Germinal center (tissue), 1 donor: Measurements from ENCODE around the gene SLC9C1.
A peak's percentile ranks its signal among the peaks of the same experiment; 100 is the strongest.

Experiments used
- DNase-seq: peaks from one replicate; pipeline ENCODE4 v3.0.0; 2012; ENCODE audit warnings: mixed read lengths, low spot score

Gene SLC9C1

GRCh38 chr3:112109322-112109721, 184.7 kb downstream of the SLC9C1 start:
- no peak for DNase-seq

- no peak for DNase-seq
These were observed 189.2 kb downstream of the SLC9C1 start for GRCh38 chr3:112104774-112105173.

- no peak for DNase-seq
These were observed 192.1 kb downstream of the SLC9C1 start for GRCh38 chr3:112101916-112102315.

- no peak for DNase-seq
These were observed 196.6 kb downstream of the SLC9C1 start for GRCh38 chr3:112097378-112097777.

- DNase-seq = no peak
These were observed 197.8 kb downstream of the SLC9C1 start for GRCh38 chr3:112096176-112096575.

GRCh38 chr3:112095731-112096130, 198.3 kb downstream of the SLC9C1 start:
- no peak for DNase-seq

- no peak for DNase-seq
These were observed 200.9 kb downstream of the SLC9C1 start for GRCh38 chr3:112093180-112093522.

- DNase-seq = peak; percentile 36
These were observed 201.4 kb downstream of the SLC9C1 start for GRCh38 chr3:112092496-112093179.

GRCh38 chr3:112090887-112091586, 203.0 kb downstream of the SLC9C1 start:
- DNase-seq = no peak
